ENCODE data around the gene C15orf40.
"Not testable (repeated sequence)": the region's sequence is repeated elsewhere in the genome, so short reads cannot be mapped to it uniquely, and the experiment has no call there.

C15orf40 gene

DNA sequence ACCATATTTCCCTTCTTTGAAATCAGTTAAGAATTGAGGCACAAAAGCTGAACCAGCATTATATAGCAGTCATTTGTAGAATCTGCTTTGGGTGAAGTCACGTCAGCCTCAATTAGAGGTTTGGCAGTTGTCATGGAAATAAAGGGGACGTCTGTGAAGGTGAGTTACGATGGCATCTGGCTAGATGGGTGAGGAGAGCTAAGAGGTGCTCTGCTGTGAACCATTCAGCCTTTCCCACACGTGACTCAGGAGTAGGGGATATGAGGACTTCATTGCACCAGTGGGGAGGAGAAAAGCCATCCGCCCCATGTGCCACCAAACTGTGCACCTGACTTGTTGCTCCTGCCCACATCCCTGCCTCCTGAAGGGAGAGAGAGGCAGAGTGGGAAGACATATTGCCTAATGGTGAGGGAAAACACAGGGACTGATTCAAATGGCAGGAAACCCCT lies 2.8 kb upstream of the C15orf40 start:
- CTCF ChIA-PET: interaction anchor here (0.7 kb wide), 2 partner anchors 49 to 558 kb away, joined by 4 read pairs; no protein-coding TSS in a partner anchor
- POLR2A ChIA-PET (ENCODE audit: low non-redundant PET): interaction anchor here (0.6 kb wide), 1 partner anchor 479 kb away, joined by 3 read pairs; no protein-coding TSS in a partner anchor

DNA sequence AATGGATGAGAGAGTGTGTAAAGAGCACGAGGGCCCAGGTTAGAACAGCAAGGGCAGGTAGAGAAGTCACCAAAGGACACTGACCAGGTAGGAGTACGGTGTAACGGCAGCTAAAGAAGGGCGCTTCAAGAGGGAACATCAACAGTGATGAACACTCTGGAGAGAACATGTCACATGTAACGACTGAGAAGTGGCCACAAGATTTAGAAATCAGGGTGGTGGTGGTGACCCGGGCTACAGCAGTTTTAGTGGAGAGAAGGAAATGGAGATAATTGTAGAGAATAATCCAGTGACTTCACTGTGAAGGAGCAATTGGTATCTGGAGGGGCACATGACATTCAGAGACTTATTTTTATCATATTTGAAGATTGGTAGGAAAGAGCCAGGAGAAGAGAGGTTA lies 1.2 kb upstream of the C15orf40 start:
- TF ChIP-seq, protein P1, sequence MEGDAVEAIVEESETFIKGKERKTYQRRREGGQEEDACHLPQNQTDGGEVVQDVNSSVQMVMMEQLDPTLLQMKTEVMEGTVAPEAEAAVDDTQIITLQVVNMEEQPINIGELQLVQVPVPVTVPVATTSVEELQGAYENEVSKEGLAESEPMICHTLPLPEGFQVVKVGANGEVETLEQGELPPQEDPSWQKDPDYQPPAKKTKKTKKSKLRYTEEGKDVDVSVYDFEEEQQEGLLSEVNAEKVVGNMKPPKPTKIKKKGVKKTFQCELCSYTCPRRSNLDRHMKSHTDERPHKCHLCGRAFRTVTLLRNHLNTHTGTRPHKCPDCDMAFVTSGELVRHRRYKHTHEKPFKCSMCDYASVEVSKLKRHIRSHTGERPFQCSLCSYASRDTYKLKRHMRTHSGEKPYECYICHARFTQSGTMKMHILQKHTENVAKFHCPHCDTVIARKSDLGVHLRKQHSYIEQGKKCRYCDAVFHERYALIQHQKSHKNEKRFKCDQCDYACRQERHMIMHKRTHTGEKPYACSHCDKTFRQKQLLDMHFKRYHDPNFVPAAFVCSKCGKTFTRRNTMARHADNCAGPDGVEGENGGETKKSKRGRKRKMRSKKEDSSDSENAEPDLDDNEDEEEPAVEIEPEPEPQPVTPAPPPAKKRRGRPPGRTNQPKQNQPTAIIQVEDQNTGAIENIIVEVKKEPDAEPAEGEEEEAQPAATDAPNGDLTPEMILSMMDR (conservative IDR thresholded peaks at IDR 0.05; ENCODE audit: low read depth): no peak
- ChIA-PET POLR2A (ENCODE audit: low non-redundant PET) (no interaction called here), CTCF (interaction anchor here (1.1 kb wide), 1 partner anchor 9 kb away, joined by 5 read pairs; no protein-coding TSS in a partner anchor)
- DNase-seq (ENCODE audit: low spot score): no peak
- H3K27ac ChIP-seq: no peak overlapping the region

More for the DNA sequence above, 2.8 kb upstream of the C15orf40 start:
- DNase-seq (ENCODE audit: low spot score): no peak
- 0 out of 2 replicates have a peak overlapping the region, but pooled peaks have one; percentile 23 for H3K27ac ChIP-seq
- TF ChIP-seq, protein P1 (conservative IDR thresholded peaks at IDR 0.05; ENCODE audit: low read depth): no peak

DNA sequence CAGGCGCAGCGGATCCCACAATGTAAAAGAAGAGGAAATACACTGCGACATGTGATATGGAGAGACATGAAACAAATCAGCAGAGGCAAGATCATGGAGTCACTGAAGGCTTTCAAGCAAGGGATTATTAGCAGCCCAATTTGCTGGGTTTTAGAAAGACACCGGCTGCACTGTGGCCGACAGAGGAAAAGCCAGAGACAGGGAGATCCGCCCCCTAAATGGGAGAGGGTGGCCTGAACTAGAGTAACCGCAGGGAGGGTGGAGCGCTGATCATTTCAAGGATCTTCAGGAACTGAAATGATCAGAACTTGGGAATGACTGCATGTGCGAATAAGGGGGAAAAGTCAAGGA lies 612 bp upstream of the C15orf40 start:
- no peak for DNase-seq (ENCODE audit: low spot score)
- CTCF ChIA-PET: interaction anchor here (0.6 to 1.1 kb wide), 4 partner anchors 10 to 265 kb away, joined by 3 to 5 read pairs (median 4); no protein-coding TSS in a partner anchor
- POLR2A ChIA-PET (ENCODE audit: low non-redundant PET): no interaction called here
- H3K27ac ChIP-seq: peak overlapping the region; percentile 88
- TF ChIP-seq, protein P1 (conservative IDR thresholded peaks at IDR 0.05; ENCODE audit: low read depth): no peak

GRCh38 chr15:83010709-83011270 lies 649 bp downstream of the C15orf40 start:
- DNase-seq (ENCODE audit: low spot score): peak; percentile 49
- POLR2A ChIA-PET (ENCODE audit: low non-redundant PET): no interaction called here
- CTCF ChIA-PET: interaction anchor here (0.6 to 1.9 kb wide), 12 partner anchors 10 to 711 kb away, joined by 3 to 8 read pairs (median 4); no protein-coding TSS in a partner anchor
- H3K27ac ChIP-seq: peak overlapping the region; percentile 88
- TF ChIP-seq, protein P1 (conservative IDR thresholded peaks at IDR 0.05; ENCODE audit: low read depth): peak; percentile 77

DNA sequence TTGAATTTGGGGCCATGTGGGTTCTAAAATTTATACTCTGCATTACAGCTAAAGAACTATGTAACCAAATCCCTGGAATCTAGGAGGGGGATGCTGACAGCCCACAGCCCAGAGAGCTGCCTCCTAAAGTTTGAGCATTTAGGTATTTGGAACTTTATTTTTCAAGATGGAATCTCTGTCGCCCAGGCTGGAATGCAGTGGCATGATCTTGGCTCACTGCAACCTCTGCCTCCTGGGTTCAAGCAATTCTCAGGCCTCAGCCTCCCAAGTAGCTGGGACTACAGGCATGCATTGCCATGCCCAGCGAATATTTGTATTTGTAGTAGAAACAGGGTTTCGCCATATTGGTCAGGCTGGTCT lies 10.8 kb downstream of the C15orf40 start:
- H3K27ac ChIP-seq; DNase-seq (ENCODE audit: low spot score); POLR2A ChIA-PET (ENCODE audit: low non-redundant PET): not testable (repeated sequence)
- CTCF ChIA-PET: interaction anchor here (0.7 to 2.5 kb wide), 4 partner anchors 151 to 470 kb away, joined by 3 to 17 read pairs (median 3); no protein-coding TSS in a partner anchor
- TF ChIP-seq, protein P1 (conservative IDR thresholded peaks at IDR 0.05; ENCODE audit: low read depth): peak; percentile 50

- TF ChIP-seq, protein P1 (conservative IDR thresholded peaks at IDR 0.05; ENCODE audit: low read depth): peak; percentile 81
- ChIA-PET POLR2A (ENCODE audit: low non-redundant PET) (interaction anchor here (0.6 kb wide), 1 partner anchor 250 kb away, joined by 3 read pairs; no protein-coding TSS in a partner anchor), CTCF (interaction anchor here (0.6 to 2.5 kb wide), 8 partner anchors 9 to 469 kb away, joined by 3 to 17 read pairs (median 3); no protein-coding TSS in a partner anchor)
- DNase-seq (ENCODE audit: low spot score): peak; percentile 60
- no peak overlapping the region for H3K27ac ChIP-seq
Observed at GRCh38 chr15:82999905-83000671, 11.4 kb downstream of the C15orf40 start.

Measured in RWPE1 (cell line).